ENCODE results near the gene RNF183.

DNA sequence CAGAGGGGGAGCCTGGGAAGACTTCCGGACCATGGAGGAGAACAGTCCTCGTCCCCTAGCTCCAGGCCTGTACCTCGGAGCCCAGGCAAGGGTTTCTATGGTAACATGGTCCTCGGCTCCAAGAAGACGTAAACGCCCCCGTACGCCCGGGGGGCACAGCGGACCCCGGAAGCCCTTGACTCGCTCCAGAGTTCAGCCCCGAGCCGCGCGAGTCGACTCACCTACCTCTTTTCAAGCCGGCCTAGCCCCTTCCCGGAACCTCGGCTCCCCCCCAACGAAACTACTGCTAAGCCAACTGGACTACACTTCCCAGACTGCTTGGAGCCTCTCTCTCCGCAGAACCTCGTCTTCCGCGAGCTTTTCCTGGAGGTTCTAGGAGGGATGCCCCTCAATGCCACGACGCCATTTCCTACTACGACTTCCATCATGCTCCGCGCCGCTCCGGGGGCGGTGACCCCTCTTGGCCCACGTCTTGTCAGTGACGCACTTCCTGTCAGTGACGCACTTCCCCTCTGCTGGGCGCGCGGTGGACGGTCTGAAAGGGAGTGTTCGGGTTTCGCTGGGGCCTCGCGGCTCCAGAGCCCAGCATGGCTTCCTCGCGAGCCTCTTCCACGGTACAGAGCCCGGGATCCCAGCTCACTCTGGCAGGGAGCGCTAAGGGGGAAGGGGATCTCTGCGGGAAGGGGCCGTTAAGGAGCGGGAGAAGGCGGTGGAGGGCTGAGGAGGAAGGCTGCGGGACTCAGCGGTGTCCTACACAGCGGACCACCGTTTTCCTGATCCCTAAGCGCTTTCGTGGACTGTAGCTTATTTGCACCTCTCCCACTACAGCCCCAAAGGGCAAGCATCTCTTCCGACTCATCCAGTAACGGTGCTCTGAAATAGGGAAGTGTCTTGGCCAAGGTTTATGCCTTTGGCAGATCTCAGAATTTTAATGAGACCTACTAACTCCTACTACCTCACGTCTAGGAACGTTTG is 27.7 kb downstream of the RNF183 start, which contains the start of the genes CDC26 and PRPF4:
- peak; percentile 98 for TF ChIP-seq POLR2A (IDR thresholded peaks at IDR 0.05; ENCODE audit: low read length)
- no peak for TF ChIP-seq GATA1 (IDR thresholded peaks at IDR 0.05; ENCODE audit: low read depth, low read length)

Measured in erythroblast (primary cell).